ENCODE results near the gene RAPGEF4. TPM values are rescaled to one million over a fixed set of nuclear protein-coding genes. Genes with fewer than 3 reads are reported as not detected.

Gene RAPGEF4
- total and polyA plus RNA-seq, 2 of the 13 experiments (the other 11 are each of a cell fraction or from before 2014, with no cell fraction given), result 0.78 to 0.91 TPM

GRCh38 chr2:173043897-173044519 is 308.4 kb downstream of the RAPGEF4 start:
- WGBS (ENCODE audit: low lambda C conversion rate), result 89% methylated on average over 13 of the region's 13 CpGs
- Histone ChIP-seq H4K20me1 (ENCODE audit: insufficient read depth, low read length) (no peaks in the 10 kb centered on the region), H3K27me3 (ENCODE audit: control insufficient read depth in 1 of 2, insufficient read depth in 2 of 2, low read length in 2 of 2) (no peaks in the 10 kb centered on the region), H3K4me3 (replicated peaks in 1 of 3; ENCODE audit: insufficient read depth in 1 of 3, low read depth in 2 of 3, low read length in 3 of 3) (no peak overlapping the region), H3K36me3 (replicated peaks in 1 of 2; ENCODE audit: control insufficient read depth in 1 of 2, insufficient read depth in 2 of 2, low read length in 2 of 2) (no peaks in the 10 kb centered on the region), H3K27ac (ENCODE audit: extremely low read length, insufficient read depth, low read length) (no peak overlapping the region), H3K4me2 (ENCODE audit: low read depth, low read length) (no peak overlapping the region), H3K4me1 (ENCODE audit: insufficient read depth, low read length) (peaks cover 15% of the 10 kb centered on the region), H2AFZ (ENCODE audit: low read length) (no peak overlapping the region), H3K9ac (ENCODE audit: insufficient read depth, low read depth, low read length) (no peak overlapping the region), H3K79me2 (ENCODE audit: insufficient read depth, low read length) (no peaks in the 10 kb centered on the region), H3K9me3 (ENCODE audit: low read length) (no peaks in the 10 kb centered on the region)
- TF ChIP-seq ZBTB39 (CRISPR knock-in tag; IDR thresholded peaks at IDR 0.05) (no peak), ZNF629 (CRISPR knock-in tag; conservative IDR thresholded peaks at IDR 0.05) (no peak), ZNF264 (CRISPR knock-in tag; IDR thresholded peaks at IDR 0.05) (no peak), ZNF382 (CRISPR knock-in tag; IDR thresholded peaks at IDR 0.05; ENCODE audit: borderline replicate concordance) (no peak), ZNF781 (CRISPR knock-in tag; IDR thresholded peaks at IDR 0.05; ENCODE audit: borderline replicate concordance, not compliant biosample characterization) (no peak), ZNF121 (CRISPR knock-in tag; IDR thresholded peaks at IDR 0.05) (no peak), ZNF251 (CRISPR knock-in tag; IDR thresholded peaks at IDR 0.05) (no peak), FOXC1 (CRISPR knock-in tag; IDR thresholded peaks at IDR 0.05; ENCODE audit: borderline replicate concordance) (no peak), POLR2A (IDR thresholded peaks at IDR 0.05; ENCODE audit: insufficient read depth in 1 of 2, low read depth in 2 of 2, low read length in 2 of 2) (no peak), TBX3 (IDR thresholded peaks at IDR 0.05; ENCODE audit: borderline replicate concordance) (no peak), KLF15 (CRISPR knock-in tag; IDR thresholded peaks at IDR 0.05; ENCODE audit: borderline replicate concordance) (no peak)
- TF ChIP-seq, protein P1, sequence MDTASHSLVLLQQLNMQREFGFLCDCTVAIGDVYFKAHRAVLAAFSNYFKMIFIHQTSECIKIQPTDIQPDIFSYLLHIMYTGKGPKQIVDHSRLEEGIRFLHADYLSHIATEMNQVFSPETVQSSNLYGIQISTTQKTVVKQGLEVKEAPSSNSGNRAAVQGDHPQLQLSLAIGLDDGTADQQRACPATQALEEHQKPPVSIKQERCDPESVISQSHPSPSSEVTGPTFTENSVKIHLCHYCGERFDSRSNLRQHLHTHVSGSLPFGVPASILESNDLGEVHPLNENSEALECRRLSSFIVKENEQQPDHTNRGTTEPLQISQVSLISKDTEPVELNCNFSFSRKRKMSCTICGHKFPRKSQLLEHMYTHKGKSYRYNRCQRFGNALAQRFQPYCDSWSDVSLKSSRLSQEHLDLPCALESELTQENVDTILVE (CRISPR knock-in tag; IDR thresholded peaks at IDR 0.05), result no peak
- ChIA-PET CTCF (ENCODE audit: low intra/inter-chr PET ratio, low total read pairs) (no interaction called here), POLR2A (no interaction called here)
- in situ Hi-C loops (cut with HindIII; ENCODE audit: extremely low pct_ligation_motif_present, low pct_unique_long_range_greater_than_20kb), result no loop called here
- ATAC-seq (peak; percentile 19; the same call in 1 of the 3 replicates), FAIRE-seq (no peak), DNase-seq (ENCODE audit: low spot score) (no peak)
- BruUV-seq (replicated peaks), result no TSS peak
- intact Hi-C loops (cut with micrococcal nuclease; ENCODE audit: unreplicated experiment), result no loop called here

Measured in HepG2 (cell line).